IPS DF 6.9 (cell line): ENCODE results near the gene TMEM212.
"Not testable (repeated sequence)": the region's sequence is repeated elsewhere in the genome, so short reads cannot be mapped to it uniquely, and the experiment has no call there.

Experiments used
- DNase-seq: peaks from one replicate; pipeline ENCODE4 v3.0.0-alpha.2; 2013; ENCODE audit warnings: low read depth, low spot score
- H3K27ac ChIP-seq: one replicate; pipeline ENCODE4 v1.5.1; 2013; ENCODE audit warnings: low read length, control low read depth
- H3K27me3 ChIP-seq: 2 replicates; pipeline ENCODE4 v1.6.1; 2013; ENCODE audit warnings: mild to moderate bottlenecking, low read length; ENCODE audit not compliant: control insufficient read depth, insufficient read depth
- H3K36me3 ChIP-seq: 2 replicates; pipeline ENCODE4 v1.6.1; 2013; ENCODE audit warnings: low read length; ENCODE audit not compliant: control insufficient read depth, insufficient read depth
- H3K4me1 ChIP-seq: 2 replicates; pipeline ENCODE4 v1.6.1; 2013; ENCODE audit warnings: low read length; ENCODE audit not compliant: control insufficient read depth, insufficient read depth
- H3K4me3 ChIP-seq: 2 replicates; pipeline ENCODE4 v1.5.1; 2013; ENCODE audit warnings: mild to moderate bottlenecking, low read length
- H3K9me3 ChIP-seq: 2 replicates; pipeline ENCODE4 v1.6.1; 2013; ENCODE audit warnings: low read length, inconsistent platforms; ENCODE audit not compliant: control insufficient read depth, insufficient read depth
- WGBS: extraction: QIAGEN DNeasy Blood & Tissue Kit; methylation state at CpG from one replicate; pipeline ENCODE4 v1.1.7; 2013; ENCODE audit warnings: mixed read lengths, missing lambda C conversion rate; ENCODE audit not compliant: insufficient read length, insufficient coverage; 5-methylcytosine and 5-hydroxymethylcytosine counted together

Gene TMEM212

GRCh38 chr3:171858770-171859169 lies 15.6 kb downstream of the TMEM212 start:
- DNase-seq, H3K4me1 ChIP-seq, H3K27ac ChIP-seq, H3K4me3 ChIP-seq, H3K9me3 ChIP-seq, H3K36me3 ChIP-seq, H3K27me3 ChIP-seq: not testable (repeated sequence)
- WGBS, result no CpG with 5 or more reads among the region's 4 CpGs

- Histone ChIP-seq H3K9me3 (0 out of 2 replicates have a peak, but pooled peaks cover 1% of the 10 kb centered on the region), H3K36me3 (no peaks in the 10 kb centered on the region), H3K4me3 (no peak overlapping the region), H3K4me1 (0 out of 2 replicates have a peak, but pooled peaks cover 3% of the 10 kb centered on the region), H3K27ac (no peak overlapping the region), H3K27me3 (no peaks in the 10 kb centered on the region)
- WGBS, result no CpG with 5 or more reads among the region's 6 CpGs
- no peak for DNase-seq
Observed at GRCh38 chr3:171860830-171861535, 17.8 kb downstream of the TMEM212 start.

GRCh38 chr3:171862392-171862791 lies 19.2 kb downstream of the TMEM212 start:
- H3K4me3 ChIP-seq, result no peak overlapping the region
- no peak for DNase-seq
- H3K27ac ChIP-seq, result no peak overlapping the region
- 0 out of 2 replicates have a peak, but pooled peaks cover 3% of the 10 kb centered on the region for H3K4me1 ChIP-seq
- H3K9me3 ChIP-seq, result no peaks in the 10 kb centered on the region
- no peaks in the 10 kb centered on the region for H3K36me3 ChIP-seq
- H3K27me3 ChIP-seq, result no peaks in the 10 kb centered on the region
- WGBS, result 100% methylated on average over 1 of the region's 2 CpGs

- no CpG with 5 or more reads among the region's 11 CpGs for WGBS
Observed at GRCh38 chr3:171862993-171863521, 19.9 kb downstream of the TMEM212 start.

GRCh38 chr3:171863920-171864319 lies 20.8 kb downstream of the TMEM212 start:
- 0 out of 2 replicates have a peak, but pooled peaks cover 3% of the 10 kb centered on the region for H3K4me1 ChIP-seq
- no peak for DNase-seq
- no peak overlapping the region for H3K4me3 ChIP-seq
- WGBS, result no CpG with 5 or more reads among the region's 3 CpGs
- no peak overlapping the region for H3K27ac ChIP-seq
- no peaks in the 10 kb centered on the region for H3K27me3 ChIP-seq
- no peaks in the 10 kb centered on the region for H3K36me3 ChIP-seq
- no peaks in the 10 kb centered on the region for H3K9me3 ChIP-seq

More at GRCh38 chr3:171862993-171863521, 19.9 kb downstream of the TMEM212 start:
- Histone ChIP-seq H3K27me3 (no peaks in the 10 kb centered on the region), H3K4me3 (no peak overlapping the region), H3K4me1 (0 out of 2 replicates have a peak, but pooled peaks cover 3% of the 10 kb centered on the region), H3K9me3 (no peaks in the 10 kb centered on the region), H3K27ac (no peak overlapping the region), H3K36me3 (no peaks in the 10 kb centered on the region)
- no peak for DNase-seq

- DNase-seq, result no peak
Observed at GRCh38 chr3:171865191-171865865, 22.2 kb downstream of the TMEM212 start.

GRCh38 chr3:171867981-171868380 lies 24.8 kb downstream of the TMEM212 start:
- peak; percentile 50 for DNase-seq
- H3K4me3 ChIP-seq, result no peak overlapping the region
- no peaks in the 10 kb centered on the region for H3K36me3 ChIP-seq
- no CpG with 5 or more reads among the region's 5 CpGs for WGBS
- no peak overlapping the region for H3K27ac ChIP-seq
- H3K9me3 ChIP-seq, result no peaks in the 10 kb centered on the region
- 0 out of 2 replicates have a peak, but pooled peaks cover 2% of the 10 kb centered on the region for H3K4me1 ChIP-seq
- H3K27me3 ChIP-seq, result no peaks in the 10 kb centered on the region

More at GRCh38 chr3:171865191-171865865, 22.2 kb downstream of the TMEM212 start:
- H3K4me1 ChIP-seq, result 0 out of 2 replicates have a peak, but pooled peaks cover 3% of the 10 kb centered on the region
- no peak overlapping the region for H3K27ac ChIP-seq
- no peaks in the 10 kb centered on the region for H3K36me3 ChIP-seq
- 100% methylated on average over 1 of the region's 5 CpGs for WGBS
- H3K9me3 ChIP-seq, result no peaks in the 10 kb centered on the region
- no peak overlapping the region for H3K4me3 ChIP-seq
- H3K27me3 ChIP-seq, result no peaks in the 10 kb centered on the region

GRCh38 chr3:171871392-171872274 lies 28.5 kb downstream of the TMEM212 start:
- Histone ChIP-seq H3K36me3 (no peaks in the 10 kb centered on the region), H3K27ac (no peak overlapping the region), H3K27me3 (no peaks in the 10 kb centered on the region), H3K9me3 (no peaks in the 10 kb centered on the region), H3K4me1 (peaks cover 1% of the 10 kb centered on the region; the same call in 1 of the 2 replicates), H3K4me3 (no peak overlapping the region)
- DNase-seq, result no peak
- WGBS, result no CpG with 5 or more reads among the region's 8 CpGs

- H3K27ac ChIP-seq, result no peak overlapping the region
- H3K9me3 ChIP-seq, result no peaks in the 10 kb centered on the region
- peaks cover 1% of the 10 kb centered on the region; the same call in 1 of the 2 replicates for H3K4me1 ChIP-seq
- DNase-seq, result no peak
- H3K27me3 ChIP-seq, result no peaks in the 10 kb centered on the region
- H3K4me3 ChIP-seq, result no peak overlapping the region
- WGBS, result no CpG with 5 or more reads among the region's 1 CpG
- no peaks in the 10 kb centered on the region for H3K36me3 ChIP-seq
Observed at GRCh38 chr3:171873580-171873979, 30.4 kb downstream of the TMEM212 start.

- no CpG with 5 or more reads among the region's 2 CpGs for WGBS
- H3K4me1 ChIP-seq, result peaks cover 1% of the 10 kb centered on the region; the same call in 1 of the 2 replicates
- no peak for DNase-seq
- no peaks in the 10 kb centered on the region for H3K27me3 ChIP-seq
- no peak overlapping the region for H3K27ac ChIP-seq
- no peaks in the 10 kb centered on the region for H3K36me3 ChIP-seq
- H3K9me3 ChIP-seq, result no peaks in the 10 kb centered on the region
- H3K4me3 ChIP-seq, result no peak overlapping the region
Observed at GRCh38 chr3:171874251-171874681, 31.1 kb downstream of the TMEM212 start.
